Skeletal muscle cell (primary cell): ENCODE measurements around the gene GUK1.

Source experiments
- DNase-seq: peaks from one replicate; pipeline ENCODE4 v3.0.0-alpha.2; 2010; ENCODE audit warnings: low read depth
- H3K4me3 ChIP-seq: 2 replicates; pipeline ENCODE4 v1.5.1; 2011; ENCODE audit warnings: low read depth, mild to moderate bottlenecking, control low read depth, low read length, moderate library complexity

GUK1 gene

GRCh38 chr1:228158151-228159007 is 18.3 kb downstream of the GUK1 start:
- H3K4me3 ChIP-seq, result no peak overlapping the region
- no peak for DNase-seq

GRCh38 chr1:228159008-228159665 is 19.1 kb downstream of the GUK1 start:
- DNase-seq, result no peak
- no peak overlapping the region for H3K4me3 ChIP-seq

GRCh38 chr1:228160201-228160761 is 20.2 kb downstream of the GUK1 start:
- DNase-seq, result no peak
- no peak overlapping the region for H3K4me3 ChIP-seq

DNA sequence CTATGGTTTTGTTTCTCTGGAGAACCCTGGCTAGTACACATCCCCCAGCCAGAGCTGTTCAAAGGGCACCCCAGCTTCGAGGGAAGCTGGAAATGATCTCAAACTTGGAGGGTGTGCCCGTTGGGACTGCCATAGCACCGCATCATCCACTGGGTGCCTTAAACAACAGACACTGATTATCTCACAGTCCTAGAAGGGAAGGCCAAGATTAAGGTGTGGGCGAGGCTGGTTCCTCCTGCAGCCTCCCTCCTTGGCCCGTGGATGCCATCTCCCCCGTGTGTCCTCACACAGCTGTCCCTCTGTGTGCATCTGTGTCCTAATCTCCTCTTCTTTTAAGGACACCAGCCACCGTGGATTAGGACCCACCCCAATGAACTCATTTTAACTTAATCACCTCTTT is 21.3 kb downstream of the GUK1 start:
- no peak for DNase-seq
- H3K4me3 ChIP-seq, result no peak overlapping the region

DNA sequence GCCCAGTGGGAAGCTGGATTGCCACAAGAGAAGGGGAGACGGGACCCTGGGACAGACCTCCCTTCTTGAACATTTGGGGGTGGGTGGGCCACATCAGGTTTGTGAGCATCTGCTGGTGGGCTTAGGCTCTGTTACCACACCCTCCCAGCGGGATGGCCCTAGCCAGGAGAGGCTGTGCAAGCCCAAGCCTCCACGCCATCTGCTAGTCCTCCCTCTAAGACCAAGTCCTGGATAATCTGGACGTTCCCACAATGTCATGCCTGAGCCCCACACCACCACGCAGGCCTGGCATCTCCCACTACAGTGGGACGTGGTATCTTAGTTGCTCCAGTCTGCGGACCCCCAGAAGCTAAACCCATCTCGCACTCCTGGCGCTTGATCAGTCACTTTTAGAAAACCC is 21.8 kb downstream of the GUK1 start:
- H3K4me3 ChIP-seq, result no peak overlapping the region
- DNase-seq, result no peak

- no peak overlapping the region for H3K4me3 ChIP-seq
- DNase-seq, result no peak
Observed at GRCh38 chr1:228162286-228163006, 22.4 kb downstream of the GUK1 start.

GRCh38 chr1:228163007-228163753 is 23.1 kb downstream of the GUK1 start:
- DNase-seq, result peak; percentile 15
- H3K4me3 ChIP-seq, result no peak overlapping the region

DNA sequence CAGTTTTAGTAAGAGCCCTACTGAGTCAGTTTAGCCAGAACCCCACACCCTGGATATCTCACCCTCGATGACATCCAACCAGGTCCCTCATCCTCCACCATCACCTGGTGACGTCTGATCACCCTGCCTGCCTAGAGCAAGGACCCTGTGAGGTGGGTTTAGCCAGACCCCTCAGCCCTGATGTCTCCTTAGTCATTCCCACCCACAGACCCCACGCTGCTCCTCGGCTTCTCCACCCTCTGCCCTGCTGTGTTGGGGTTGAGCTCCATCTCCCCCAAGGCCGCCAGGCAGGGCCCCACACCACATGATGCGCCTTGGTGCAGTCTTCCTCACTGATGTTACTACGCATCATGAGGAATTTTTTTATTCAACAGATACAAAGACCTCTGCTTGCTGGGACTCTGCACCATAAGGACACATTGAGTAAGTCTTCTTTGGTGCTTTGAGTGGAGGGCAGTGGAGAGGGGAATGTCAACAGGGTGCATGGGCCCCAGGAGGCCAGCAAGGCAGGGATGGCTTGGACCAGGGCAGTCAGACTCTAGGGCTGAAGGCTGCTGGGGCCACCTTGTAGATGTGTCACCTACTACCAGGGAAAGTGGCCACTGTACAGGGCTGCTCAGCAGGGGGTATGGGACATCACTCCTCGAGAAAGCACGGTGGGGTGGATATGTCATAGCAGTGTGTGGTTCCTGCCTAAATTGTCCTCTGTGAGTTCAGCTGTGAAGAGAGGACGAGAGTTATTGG is 23.9 kb downstream of the GUK1 start:
- no peak for DNase-seq
- no peak overlapping the region for H3K4me3 ChIP-seq

DNA sequence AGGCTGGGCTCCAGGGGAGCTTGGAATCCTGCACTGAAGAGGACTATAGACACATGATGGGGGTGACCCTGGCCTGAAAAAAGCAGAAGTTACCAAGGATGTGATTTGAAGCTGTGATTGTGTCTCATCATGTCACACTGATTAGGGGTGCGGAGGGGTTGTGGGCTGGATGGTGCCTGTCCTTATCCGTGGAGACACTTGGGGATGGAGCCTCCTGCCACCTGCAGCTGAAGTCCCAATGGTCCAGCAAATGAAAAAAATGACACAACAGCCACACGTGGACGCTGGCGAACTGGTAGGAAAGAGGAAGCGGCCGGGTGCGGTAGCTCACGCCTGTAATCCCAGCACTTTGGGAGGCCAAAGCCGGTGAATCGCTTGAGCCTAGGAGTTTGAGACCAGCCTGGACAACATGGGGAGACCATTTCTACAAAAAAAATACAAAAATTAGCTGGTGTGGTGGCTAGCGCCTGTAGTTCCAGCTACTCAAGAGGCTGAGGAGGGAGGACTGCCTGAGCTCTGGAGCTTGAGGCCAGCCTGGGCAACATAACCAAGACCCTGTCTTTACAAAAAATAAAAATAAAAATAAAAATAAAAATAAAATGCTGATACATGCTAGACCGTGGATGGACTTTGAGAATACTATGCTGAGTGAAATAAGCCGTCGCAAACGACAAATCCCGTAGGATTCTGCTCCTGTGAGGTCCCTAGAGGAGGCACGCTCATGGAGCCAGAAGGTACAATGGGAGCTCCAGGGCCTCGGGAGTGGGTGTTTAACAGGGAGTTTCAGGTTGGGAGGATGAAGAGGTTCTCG is 24.7 kb downstream of the GUK1 start:
- peak overlapping the region; percentile 52 for H3K4me3 ChIP-seq

DNA sequence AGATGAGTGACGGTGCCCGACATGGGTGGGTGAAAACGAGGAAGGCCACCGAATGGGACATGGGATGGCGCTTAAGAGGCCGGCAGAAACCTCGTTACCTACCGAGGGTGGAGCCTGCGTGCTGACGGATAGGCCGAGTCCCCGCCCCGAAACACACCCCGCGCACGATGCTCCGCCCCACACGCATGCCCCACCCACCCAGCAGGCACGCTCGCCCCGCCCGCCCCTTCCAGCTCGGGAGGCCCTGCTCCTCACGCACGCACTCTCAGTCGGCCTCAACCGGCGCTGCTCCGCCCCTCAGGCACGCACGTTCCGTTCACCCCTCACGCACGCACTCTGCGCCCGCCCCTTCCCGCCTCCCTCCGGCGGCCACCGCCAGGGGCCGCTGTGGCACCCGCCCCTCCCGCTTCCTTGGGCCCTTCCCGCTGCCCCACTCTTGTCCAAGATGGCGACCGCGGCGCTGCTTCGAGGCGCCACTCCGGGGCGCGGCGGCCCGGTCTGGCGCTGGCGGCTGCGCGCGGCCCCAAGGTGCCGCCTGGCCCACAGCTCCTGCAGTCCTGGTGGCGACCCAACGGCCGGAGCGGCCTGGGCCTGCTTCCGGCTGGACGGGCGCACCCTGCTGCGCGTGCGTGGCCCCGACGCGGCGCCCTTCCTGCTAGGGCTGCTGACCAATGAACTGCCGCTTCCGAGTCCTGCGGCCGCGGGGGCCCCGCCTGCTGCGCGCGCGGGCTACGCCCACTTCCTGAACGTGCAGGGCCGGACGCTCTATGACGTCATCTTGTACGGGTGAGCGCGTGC is 25.5 kb downstream of the GUK1 start, which contains the start of gene IBA57:
TSS of gene IBA57 (plus strand) at position 433 of the 798 bp plus-strand sequence. CDS start at position 446, 13 bp downstream.
- H3K4me3 ChIP-seq, result peak within 1 kb of the TSS; percentile 74
- peak; percentile 97 for DNase-seq

More for the DNA sequence above, 24.7 kb downstream of the GUK1 start:
- DNase-seq, result no peak

DNA sequence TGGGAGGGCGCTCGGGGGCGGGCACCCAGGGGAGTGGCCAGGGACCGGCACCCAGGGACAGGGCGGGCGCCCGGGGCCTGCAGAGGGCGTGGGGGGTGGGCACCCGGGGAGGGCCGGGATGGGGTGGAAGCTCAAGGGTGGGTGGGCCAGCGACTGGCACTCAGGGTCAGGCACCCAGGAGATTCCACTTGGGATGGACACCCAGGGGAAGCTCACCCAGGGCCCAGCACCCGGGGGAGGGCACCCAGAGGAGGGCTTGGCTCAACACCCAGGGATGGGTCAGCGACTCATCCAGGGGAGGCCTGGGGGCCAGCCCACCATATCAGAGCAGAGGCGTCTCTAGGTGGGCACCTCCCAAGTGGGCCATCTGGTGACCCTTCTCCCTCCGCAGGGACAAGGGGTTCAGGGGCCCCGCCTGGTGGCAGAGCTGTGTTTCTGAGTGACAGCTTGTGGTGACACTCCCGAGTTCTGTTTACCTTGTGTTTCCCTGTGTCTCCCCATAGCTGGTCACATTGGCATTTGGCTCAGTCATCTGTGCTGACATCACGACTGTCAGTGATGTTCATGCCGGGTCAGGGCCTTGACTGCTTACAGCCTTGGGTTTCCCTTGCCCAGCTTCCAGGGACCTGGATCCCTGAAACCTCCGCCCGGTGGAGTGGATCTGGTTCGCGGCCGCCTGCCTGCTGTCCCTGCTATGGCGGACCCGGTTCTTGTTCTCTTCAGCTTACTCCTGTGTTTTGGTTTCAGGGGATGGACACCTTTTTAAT is 26.3 kb downstream of the GUK1 start:
- DNase-seq, result peak; percentile 18
- peak overlapping the region; percentile 74 for H3K4me3 ChIP-seq

- no peak for DNase-seq
- no peak overlapping the region for H3K4me3 ChIP-seq
Observed at GRCh38 chr1:228168563-228169270, 28.6 kb downstream of the GUK1 start.

DNA sequence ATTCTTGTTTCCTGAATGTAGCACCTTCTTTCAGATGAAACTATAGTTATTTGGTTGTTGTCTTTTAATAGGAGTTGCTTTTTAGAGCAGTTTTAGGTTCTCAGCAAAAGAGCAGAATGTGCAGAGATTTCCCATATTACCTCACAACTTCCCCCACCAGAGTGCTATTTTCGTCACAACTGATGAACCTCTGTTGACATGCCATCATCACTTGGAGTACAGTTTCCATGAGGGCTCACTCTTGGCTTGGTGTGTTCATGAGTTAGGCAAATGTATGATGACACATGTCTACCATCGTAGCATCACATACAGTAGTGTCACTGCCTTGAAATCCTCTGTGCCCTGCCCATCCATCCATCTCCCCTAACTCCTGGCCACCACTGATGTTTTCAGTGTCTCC is 29.3 kb downstream of the GUK1 start:
- no peak overlapping the region for H3K4me3 ChIP-seq
- no peak for DNase-seq

DNA sequence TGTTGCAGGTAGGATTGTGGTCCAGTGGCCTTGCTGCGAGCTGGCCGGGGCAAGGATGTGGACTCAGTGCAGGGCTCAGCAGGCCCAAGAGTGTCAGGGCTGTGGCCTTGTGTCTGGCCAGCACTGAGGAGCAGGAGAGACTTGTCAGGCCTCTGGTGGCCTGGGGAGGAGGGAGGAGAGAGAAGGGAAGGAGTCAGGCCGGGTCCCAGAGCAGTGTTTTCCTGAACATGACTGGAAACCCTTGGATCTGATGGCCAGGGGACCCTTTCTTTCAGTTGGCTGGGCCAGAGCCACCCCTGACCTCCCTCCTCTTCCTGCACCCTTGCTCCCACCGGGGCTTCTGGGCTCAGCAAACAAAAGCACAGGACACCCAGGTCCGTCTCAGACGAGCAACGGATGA is 30.6 kb downstream of the GUK1 start:
- no peak overlapping the region for H3K4me3 ChIP-seq
- DNase-seq, result no peak

DNA sequence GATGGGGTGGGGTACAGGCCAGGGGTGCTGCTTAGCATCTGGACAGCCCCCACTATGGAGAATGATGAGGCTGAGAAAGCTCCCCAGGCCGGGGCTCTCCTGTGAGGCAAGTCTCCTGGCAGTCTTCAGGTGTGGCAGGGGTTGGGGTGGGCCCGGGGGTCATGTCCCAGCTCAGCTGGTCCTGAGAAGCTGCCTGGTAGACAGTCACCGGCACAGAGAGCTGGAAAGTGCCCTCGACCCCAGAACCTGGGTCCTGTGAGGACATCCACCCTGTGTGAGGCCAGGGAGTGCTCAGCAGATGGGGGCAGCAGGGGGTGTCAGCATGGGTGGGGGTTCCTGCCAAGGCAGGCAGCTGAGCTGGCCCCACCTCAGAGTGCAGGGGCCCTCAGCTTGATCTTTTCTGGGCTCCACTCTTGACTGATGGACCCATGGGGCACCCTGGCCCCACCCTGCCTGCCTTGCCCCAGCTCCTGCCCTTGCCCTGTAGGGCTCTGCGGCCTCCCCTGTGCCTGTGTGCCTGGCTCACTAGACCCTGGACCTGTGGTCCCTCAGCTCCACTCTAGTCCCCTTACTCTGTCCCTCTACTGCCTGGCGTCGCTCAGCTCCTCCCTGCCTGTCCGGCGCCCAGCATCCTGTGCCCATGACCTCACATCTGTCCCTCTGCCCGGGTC is 31.3 kb downstream of the GUK1 start:
- no peak for DNase-seq
- no peak overlapping the region for H3K4me3 ChIP-seq
